SK-N-SH (cell line): Measurements from ENCODE around the gene DHRS1.

Experiments used
- CTCF ChIP-seq: fragments of 200-600 bp; sonication (generic); IDR thresholded peaks from 2 replicates; pipeline ENCODE4 v1.6.1; 2017; ENCODE audit warnings: antibody characterized with exemption, mild to moderate bottlenecking, moderate library complexity
- EZH2phosphoT487 ChIP-seq: fragments of 200-600 bp; sonication (generic); IDR thresholded peaks from 2 replicates; pipeline ENCODE4 v1.6.1; 2017; ENCODE audit warnings: low read depth, mixed run types, mild to moderate bottlenecking, antibody characterized with exemption, moderate library complexity, borderline replicate concordance
- GABPA ChIP-seq: IDR thresholded peaks from 2 replicates; pipeline ENCODE4 v1.4.0; 2012; ENCODE audit warnings: low read depth, mild to moderate bottlenecking
- IRF3 ChIP-seq: fragments of 150-350 bp; IDR thresholded peaks from 2 replicates; pipeline ENCODE4 v1.6.1; 2016; ENCODE audit warnings: mild to moderate bottlenecking, low read depth, low read length
- MAX ChIP-seq: IDR thresholded peaks from 2 replicates; pipeline ENCODE4 v1.4.0; 2012; ENCODE audit warnings: low read depth
- POLR2AphosphoS5 ChIP-seq: IDR thresholded peaks from 2 replicates; pipeline ENCODE4 v1.6.1; 2012; ENCODE audit warnings: low read depth, low read length
- RCOR1 ChIP-seq: fragments of 150-350 bp; IDR thresholded peaks from 2 replicates; pipeline ENCODE4 v1.6.1; 2017; ENCODE audit warnings: antibody characterized with exemption, low read length
- TAF1 ChIP-seq: IDR thresholded peaks from 2 replicates; pipeline ENCODE4 v1.6.1; 2012; ENCODE audit warnings: low read depth, mild to moderate bottlenecking, low read length, moderate library complexity, borderline replicate concordance

- no peak for TF ChIP-seq MAX
- TF ChIP-seq POLR2AphosphoS5 = no peak
- no peak for TF ChIP-seq CTCF
- TF ChIP-seq TAF1 = no peak
- no peak for TF ChIP-seq GABPA
- no peak for TF ChIP-seq RCOR1
- no peak for TF ChIP-seq IRF3
- no peak for TF ChIP-seq EZH2phosphoT487
Observed at GRCh38 chr14:24315807-24316596, 16.4 kb upstream of the DHRS1 start.
